K562 (cell line): ENCODE measurements around the gene METAP1D. TPM values are rescaled to one million over a fixed set of nuclear protein-coding genes. Genes with fewer than 3 reads are reported as not detected.

ENCODE experiments used
- ATAC-seq: fragments of 200-7000 bp; cut with Tn5 transposase; 3 replicates; pipeline ENCODE4 v1.9.1; 2020; ENCODE audit warnings: moderate library complexity
- BruUV-seq: library from RNA; stranded (reverse); fragments of 400-500 nt; replicated peaks from 2 replicates; lab custom pipeline; 2021; lab: Mats Ljungman, UMichigan
- CTCF ChIA-PET: fragments of 300-600 bp; formaldehyde crosslinking; extraction: SDS; loops from one replicate; lab custom pipeline; 2021; ENCODE audit warnings: low intra/inter-chr PET ratio; lab: Yijun Ruan, JAX
- POLR2A ChIA-PET: fragments of 300-600, 350-650 bp; sonication (Branson Sonifier 250); formaldehyde crosslinking; extraction: SDS; loops from one replicate; lab custom pipeline; 2021; ENCODE audit warnings: antibody characterized with exemption, inconsistent platforms; lab: Yijun Ruan, JAX
- DNase-seq, 4 experiments: peaks; one replicate each; pipeline versions ENCODE4 v3.0.0 to v3.0.0-alpha.2; 2011 to 2018; ENCODE audit warnings: low spot score in 3 of 4, mixed read lengths in 3 of 4; ENCODE audit errors: extremely low read depth in 1 of 4
- FAIRE-seq: peaks from 2 replicates; lab custom pipeline; 2011; peaks lifted over from hg19 to GRCh38; lab: Jason Lieb, UNC
- H2AFZ ChIP-seq: 2 replicates; pipeline ENCODE4 v1.6.0; 2011; ENCODE audit warnings: low read depth, low read length, control low read depth, inconsistent platforms
- H3K27ac ChIP-seq: fragments of 200-600 bp; 3 replicates; pipeline ENCODE4 v1.8.0; 2011; ENCODE audit warnings: low read depth, mild to moderate bottlenecking, control low read depth, inconsistent platforms, low read length, moderate library complexity, mixed read lengths; ENCODE audit errors: extremely low read depth
- H3K27me3 ChIP-seq, 2 experiments: fragments of 300-600 bp in 1 of 2; 2 replicates in 1 of 2; 3 replicates in 1 of 2; pipeline versions ENCODE4 v1.6.0 to v1.8.0; 2011; ENCODE audit warnings: inconsistent platforms in 2 of 2, low read length in 2 of 2, mild to moderate bottlenecking in 1 of 2, mixed read lengths in 1 of 2, moderate library complexity in 1 of 2; ENCODE audit not compliant: control insufficient read depth in 2 of 2, insufficient read depth in 2 of 2
- H3K36me3 ChIP-seq: fragments of 300-600 bp; 3 replicates; pipeline ENCODE4 v1.8.0; 2011; ENCODE audit warnings: mild to moderate bottlenecking, low read length, inconsistent platforms; ENCODE audit not compliant: control insufficient read depth, insufficient read depth
- H3K4me1 ChIP-seq, 2 experiments: fragments of 200-600 bp in 1 of 2; replicated peaks in 1 of 2; 2 replicates in 1 of 2; 3 replicates in 1 of 2; pipeline versions ENCODE4 v1.5.1 to v1.8.0; 2011; ENCODE audit warnings: inconsistent platforms in 2 of 2, low read length in 2 of 2, mild to moderate bottlenecking in 1 of 2, mixed read lengths in 1 of 2, moderate library complexity in 1 of 2; ENCODE audit not compliant: control insufficient read depth in 2 of 2, insufficient read depth in 2 of 2
- H3K4me2 ChIP-seq: 2 replicates; pipeline ENCODE4 v1.6.1; 2011; ENCODE audit warnings: low read length, control low read depth, inconsistent platforms, mixed read lengths; ENCODE audit not compliant: insufficient read depth
- H3K4me3 ChIP-seq: fragments of 200-600 bp; sonication (generic), shearing (Covaris generic); 2 replicates; pipeline ENCODE4 v1.5.1; 2016; ENCODE audit warnings: control low read depth, inconsistent platforms
- H3K79me2 ChIP-seq: fragments of 200-600 bp; 3 replicates; pipeline ENCODE4 v1.8.0; 2011; ENCODE audit warnings: low read length, inconsistent platforms; ENCODE audit not compliant: control insufficient read depth, insufficient read depth
- H3K9ac ChIP-seq, 2 experiments: 2 replicates each; pipeline versions ENCODE4 v1.6.0 to v1.6.1; 2011; ENCODE audit warnings: low read depth in 2 of 2, low read length in 2 of 2, control low read depth in 1 of 2, inconsistent platforms in 1 of 2, mild to moderate bottlenecking in 1 of 2, mixed read lengths in 1 of 2; ENCODE audit not compliant: insufficient read depth in 1 of 2
- H3K9me1 ChIP-seq: one replicate; pipeline ENCODE4 v1.6.0; 2011; ENCODE audit warnings: inconsistent platforms, mild to moderate bottlenecking, low read length, moderate library complexity; ENCODE audit not compliant: control insufficient read depth, insufficient read depth
- H3K9me3 ChIP-seq: replicated peaks from 2 replicates; pipeline ENCODE4 v1.5.1; 2011; ENCODE audit warnings: low read depth, low read length, inconsistent platforms; ENCODE audit not compliant: control insufficient read depth, insufficient read depth
- H4K20me1 ChIP-seq: replicated peaks from 2 replicates; pipeline ENCODE4 v1.6.1; 2011; ENCODE audit warnings: low read length, inconsistent platforms, mixed read lengths; ENCODE audit not compliant: control insufficient read depth, insufficient read depth
- AFF4 ChIP-seq: sonication (generic); formaldehyde crosslinking; IDR thresholded peaks from 2 replicates; pipeline ENCODE4 v1.8.0; 2023; ENCODE audit warnings: mild to moderate bottlenecking, missing genetic modification reagents
- ASH1L ChIP-seq: fragments of 450-650 bp; IDR thresholded peaks from 2 replicates; pipeline ENCODE4 v1.6.1; 2018; ENCODE audit warnings: borderline replicate concordance, mild to moderate bottlenecking, low read depth; ENCODE audit not compliant: partially characterized antibody
- GATAD2B ChIP-seq: fragments of 450-650 bp; IDR thresholded peaks from 2 replicates; pipeline ENCODE4 v1.6.1; 2017; ENCODE audit warnings: mild to moderate bottlenecking, borderline replicate concordance
- KLF13 ChIP-seq: fragments of 450-650 bp; IDR thresholded peaks from 2 replicates; pipeline ENCODE4 v1.6.1; 2016; ENCODE audit warnings: missing genetic modification characterization, low read depth, mild to moderate bottlenecking, missing compliant biosample characterization, moderate library complexity, borderline replicate concordance
- MEIS2 ChIP-seq: fragments of 450-650 bp; IDR thresholded peaks from 2 replicates; pipeline ENCODE4 v1.6.1; 2014; ENCODE audit warnings: mild to moderate bottlenecking; ENCODE audit not compliant: partially characterized antibody
- NCOA4 ChIP-seq: fragments of 450-650 bp; IDR thresholded peaks from 2 replicates; pipeline ENCODE4 v1.6.1; 2018; ENCODE audit warnings: mild to moderate bottlenecking; ENCODE audit not compliant: partially characterized antibody
- NFE2 ChIP-seq: IDR thresholded peaks from 2 replicates; pipeline ENCODE4 v1.6.1; 2014; ENCODE audit warnings: antibody characterized with exemption, low read depth
- PHTF2 ChIP-seq: fragments of 250-450 bp; sonication (Bioruptor Pico); IDR thresholded peaks from 2 replicates; pipeline ENCODE4 v1.5.0; 2021; ENCODE audit warnings: mild to moderate bottlenecking
- SMARCB1 ChIP-seq: IDR thresholded peaks from 2 replicates; pipeline ENCODE4 v1.6.1; 2011; ENCODE audit warnings: improper control_type of control experiment, low read depth; ENCODE audit not compliant: insufficient read length
- TAF15 ChIP-seq: fragments of 200-400 bp; formaldehyde crosslinking; IDR thresholded peaks from 2 replicates; pipeline ENCODE4 v1.6.1; 2017; ENCODE audit warnings: mild to moderate bottlenecking, low read depth, low read length, moderate library complexity
- U2AF1 ChIP-seq: fragments of 200-400 bp; formaldehyde crosslinking; optimal IDR thresholded peaks from 2 replicates; pipeline ENCODE3; 2017; ENCODE audit warnings: mild to moderate bottlenecking, low read depth, low read length, moderate library complexity
- VEZF1 ChIP-seq: fragments of 200-800 bp; sonication (Bioruptor generic); IDR thresholded peaks from 2 replicates; pipeline ENCODE4 v1.6.1; 2017; ENCODE audit warnings: missing genetic modification characterization, missing compliant biosample characterization
- ZC3H4 ChIP-seq: sonication (generic); formaldehyde crosslinking; IDR thresholded peaks from 2 replicates; pipeline ENCODE4 v1.9.0; 2021; ENCODE audit warnings: missing genetic modification reagents, borderline replicate concordance
- ZKSCAN8 ChIP-seq: fragments of 200-800 bp; sonication (Bioruptor generic); IDR thresholded peaks from 2 replicates; pipeline ENCODE4 v1.6.1; 2016; ENCODE audit warnings: missing genetic modification characterization, missing compliant biosample characterization
- ZNF668 ChIP-seq: fragments of 250-450 bp; sonication (Bioruptor Pico); IDR thresholded peaks from 2 replicates; pipeline ENCODE4 v1.8.0; 2022; ENCODE audit warnings: mild to moderate bottlenecking, inconsistent platforms
- ZSCAN32 ChIP-seq: fragments of 450-650 bp; formaldehyde crosslinking; IDR thresholded peaks from 2 replicates; pipeline ENCODE4 v1.4.0; 2020; ENCODE audit warnings: mild to moderate bottlenecking, moderate library complexity
- WGBS: fragments of 100-300 bp; shearing (Covaris generic); methylation state at CpG from one replicate; pipeline ENCODE4 v1.1.6; 2016; ENCODE audit warnings: low coverage, mixed read lengths; ENCODE audit not compliant: insufficient coverage; ENCODE audit errors: missing lambda C conversion rate; 5-methylcytosine and 5-hydroxymethylcytosine counted together
- in situ Hi-C: fragments of 300-500 bp; cut with MboI; formaldehyde crosslinking; loops from 4 replicates; pipeline ENCODE4 v1.15.0; 2018; ENCODE audit warnings: inconsistent platforms, mixed read lengths
- intact Hi-C: fragments of 100-400 bp; cut with micrococcal nuclease; formaldehyde crosslinking; loops from 2 replicates; pipeline ENCODE4 v1.14.2; 2022
- polyA plus RNA-seq, 8 experiments: library from polyadenylated mRNA; depleted of rRNA in 4 of 8; stranded (reverse) in 5 of 8; unstranded in 3 of 8; fragments of >200 nt; fragmentation: Nextera tagmentation in 2 of 8; fragmentation: Illumina TruSeq in 1 of 8; extraction: Ambion mirVana in 2 of 8; extraction: Trizol in 1 of 8; gene quantifications; 2 replicates each; pipeline versions ENCODE4 v1.2.1 to v1.2.3, GENCODE V29; 2011 to 2014; ENCODE audit warnings: inconsistent platforms in 1 of 8, missing spikeins in 1 of 8
- total RNA-seq, 7 experiments: library from RNA; depleted of rRNA in 6 of 7; stranded (reverse); fragments of >200 nt in 6 of 7; fragmentation: Illumina TruSeq in 2 of 7; extraction: Trizol in 2 of 7; gene quantifications; 2 replicates each; pipeline versions ENCODE4 v1.2.1 to v1.2.3, GENCODE V29; 2011 to 2021; ENCODE audit warnings: low replicate concordance in 1 of 7
- TF ChIP-seq, protein P1 (sequence below): fragments of 250-450 bp; sonication (Bioruptor Pico); IDR thresholded peaks from 2 replicates; pipeline ENCODE4 v1.8.0; 2021; ENCODE audit warnings: moderate library complexity, mild to moderate bottlenecking, inconsistent platforms

The METAP1D gene
- total and polyA plus RNA-seq, 9 of the 15 experiments (the other 6 are each of a cell fraction or from before 2014, with no cell fraction given), result 8.0 to 23.4 (median 15.7) TPM

DNA sequence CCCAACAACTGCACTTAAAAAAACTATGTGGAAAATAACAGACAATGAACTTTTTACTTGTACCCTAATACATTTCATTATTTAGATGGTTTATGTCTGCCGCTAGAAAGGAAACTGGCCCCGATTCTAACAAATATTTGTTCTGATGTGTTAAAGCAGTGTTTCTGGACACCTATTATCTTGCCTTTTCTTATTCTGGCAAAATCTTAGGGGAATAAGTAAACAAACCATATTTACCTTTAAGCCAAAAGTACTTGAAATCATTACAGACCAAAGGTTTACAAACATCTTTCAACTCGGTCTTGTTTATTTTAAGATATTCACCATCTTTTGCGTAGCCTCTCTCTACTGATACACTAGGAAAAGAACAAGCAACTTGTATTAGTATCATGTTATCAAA, 73.8 kb downstream of the METAP1D start:
- DNase-seq (no peak), FAIRE-seq (no peak), ATAC-seq (no peak)
- Histone ChIP-seq H4K20me1 (no peaks in the 10 kb centered on the region), H2AFZ (no peak overlapping the region), H3K9ac (no peak overlapping the region), H3K36me3 (no peaks in the 10 kb centered on the region), H3K79me2 (no peaks in the 10 kb centered on the region), H3K9me3 (no peaks in the 10 kb centered on the region), H3K4me2 (no peak overlapping the region), H3K4me3 (no peak overlapping the region), H3K27me3 (no peaks in the 10 kb centered on the region), H3K9me1 (no peaks in the 10 kb centered on the region), H3K4me1 (no peaks in the 10 kb centered on the region; a peak in 1 of 5 replicates), H3K27ac (no peak overlapping the region)
- BruUV-seq, result no TSS peak
- WGBS, result 88% methylated on average over 4 of the region's 4 CpGs
- intact Hi-C loops (no loop called here), in situ Hi-C loops (no loop called here)
- POLR2A ChIA-PET, result interaction anchor here (0.7 to 2.0 kb wide), 3 partner anchors 10 to 16 kb away, joined by 3 to 7 read pairs (median 4); partner anchors contain the start of gene DLX1
- CTCF ChIA-PET, result no interaction called here
- no peak for TF ChIP-seq ASH1L
- TF ChIP-seq, protein P1, sequence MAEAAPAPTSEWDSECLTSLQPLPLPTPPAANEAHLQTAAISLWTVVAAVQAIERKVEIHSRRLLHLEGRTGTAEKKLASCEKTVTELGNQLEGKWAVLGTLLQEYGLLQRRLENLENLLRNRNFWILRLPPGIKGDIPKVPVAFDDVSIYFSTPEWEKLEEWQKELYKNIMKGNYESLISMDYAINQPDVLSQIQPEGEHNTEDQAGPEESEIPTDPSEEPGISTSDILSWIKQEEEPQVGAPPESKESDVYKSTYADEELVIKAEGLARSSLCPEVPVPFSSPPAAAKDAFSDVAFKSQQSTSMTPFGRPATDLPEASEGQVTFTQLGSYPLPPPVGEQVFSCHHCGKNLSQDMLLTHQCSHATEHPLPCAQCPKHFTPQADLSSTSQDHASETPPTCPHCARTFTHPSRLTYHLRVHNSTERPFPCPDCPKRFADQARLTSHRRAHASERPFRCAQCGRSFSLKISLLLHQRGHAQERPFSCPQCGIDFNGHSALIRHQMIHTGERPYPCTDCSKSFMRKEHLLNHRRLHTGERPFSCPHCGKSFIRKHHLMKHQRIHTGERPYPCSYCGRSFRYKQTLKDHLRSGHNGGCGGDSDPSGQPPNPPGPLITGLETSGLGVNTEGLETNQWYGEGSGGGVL (CRISPR knock-in tag), result no peak
- no peak for TF ChIP-seq NFE2
- TF ChIP-seq ZC3H4 (CRISPR knock-in tag), result no peak
- no peak for TF ChIP-seq TAF15
- TF ChIP-seq NCOA4, result no peak
- no peak for TF ChIP-seq SMARCB1
- no peak for TF ChIP-seq U2AF1
- no peak for TF ChIP-seq AFF4 (CRISPR knock-in tag)
- TF ChIP-seq ZNF668 (CRISPR knock-in tag), result no peak
- no peak for TF ChIP-seq ZKSCAN8
- TF ChIP-seq GATAD2B, result no peak
- TF ChIP-seq KLF13, result no peak
- TF ChIP-seq MEIS2, result no peak
- no peak for TF ChIP-seq PHTF2 (CRISPR knock-in tag)
- no peak for TF ChIP-seq VEZF1 (CRISPR knock-in tag)
- no peak for TF ChIP-seq ZSCAN32 (CRISPR knock-in tag)
